ENCODE results near the gene GTF2H1.

GTF2H1 gene

DNA sequence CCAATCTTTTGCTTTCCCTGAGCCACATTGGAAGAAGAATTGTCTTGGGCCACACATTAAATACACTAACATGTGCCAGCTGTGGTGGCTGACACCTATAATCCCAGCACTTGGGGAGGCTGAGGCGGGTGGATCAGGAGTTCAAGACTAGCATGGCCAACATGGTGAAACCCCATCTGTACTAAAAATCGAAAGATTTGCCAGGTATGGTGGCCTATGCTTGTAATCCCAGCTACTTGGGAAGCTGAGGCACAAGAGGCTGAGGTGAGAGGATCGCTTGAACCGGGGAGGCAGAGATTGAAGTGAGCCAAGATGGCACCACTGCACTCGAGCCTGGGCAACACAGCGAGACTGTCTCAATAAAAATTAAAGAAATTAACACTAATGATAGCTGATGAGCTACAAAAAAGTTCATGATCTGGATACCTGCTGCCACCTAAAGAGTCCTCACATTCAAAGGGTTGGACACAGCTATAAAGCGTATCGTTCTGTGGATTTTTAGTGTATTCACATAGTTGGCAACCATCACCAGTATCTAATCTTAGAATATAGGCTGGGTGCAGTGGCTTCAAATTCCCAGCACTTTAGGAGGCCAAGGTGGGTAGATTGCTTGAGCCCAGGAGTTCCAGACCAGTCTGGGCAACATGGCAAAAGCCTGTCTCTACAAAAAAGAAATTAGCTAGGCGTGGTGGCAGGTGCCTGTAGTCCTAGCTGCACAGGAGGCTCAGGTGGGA, 86.4 kb downstream of the GTF2H1 start:
- H3K27ac ChIP-seq: peak overlapping the region; percentile 75
- no peak for DNase-seq (ENCODE audit: low read depth, low spot score)

DNA sequence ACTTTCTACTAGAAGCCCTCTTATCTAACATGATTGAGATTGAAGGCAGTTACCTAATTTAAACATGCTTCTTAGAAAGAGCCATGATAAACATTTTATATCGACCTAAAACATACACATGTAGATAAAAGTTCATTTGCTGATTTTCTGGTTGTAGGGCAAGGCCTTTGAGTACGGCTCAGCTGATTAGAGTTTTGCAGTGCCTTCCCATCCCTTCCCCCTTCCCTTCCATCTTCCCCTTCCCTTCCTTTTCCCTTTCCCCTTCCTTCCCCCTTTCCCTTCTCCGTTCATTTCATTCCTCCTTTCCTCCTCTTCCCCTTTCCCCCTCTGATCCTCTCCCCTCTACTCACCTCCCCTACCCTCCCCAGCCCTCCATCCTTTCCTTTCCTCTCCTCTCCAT, 94.1 kb downstream of the GTF2H1 start:
- DNase-seq (ENCODE audit: low read depth, low spot score): no peak
- H3K27ac ChIP-seq: no peak overlapping the region

All from epithelial cell of prostate (primary cell).